ENCODE results near the gene KCND2.

KCND2 gene

GRCh38 chr7:120412139-120413050, 139.4 kb downstream of the KCND2 start:
- DNase-seq (ENCODE audit: low spot score): no peak

GRCh38 chr7:120413164-120413563, 140.2 kb downstream of the KCND2 start:
- DNase-seq (ENCODE audit: low spot score): no peak

- no peak for DNase-seq (ENCODE audit: low spot score)
Measured at GRCh38 chr7:120417244-120417979, 144.4 kb downstream of the KCND2 start.

GRCh38 chr7:120421151-120421651, 148.2 kb downstream of the KCND2 start:
- DNase-seq (ENCODE audit: low spot score): no peak

- no peak for DNase-seq (ENCODE audit: low spot score)
Measured at GRCh38 chr7:120431016-120431415, 158.0 kb downstream of the KCND2 start.

- DNase-seq (ENCODE audit: low spot score): no peak
Measured at GRCh38 chr7:120436487-120437060, 163.6 kb downstream of the KCND2 start.

GRCh38 chr7:120441850-120442249, 168.9 kb downstream of the KCND2 start:
- DNase-seq (ENCODE audit: low spot score): no peak

GRCh38 chr7:120442838-120443237, 169.9 kb downstream of the KCND2 start:
- no peak for DNase-seq (ENCODE audit: low spot score)

GRCh38 chr7:120444650-120445049, 171.7 kb downstream of the KCND2 start:
- no peak for DNase-seq (ENCODE audit: low spot score)

GRCh38 chr7:120445276-120445675, 172.3 kb downstream of the KCND2 start:
- DNase-seq (ENCODE audit: low spot score): no peak

- no peak for DNase-seq (ENCODE audit: low spot score)
Measured at GRCh38 chr7:120452665-120453064, 179.7 kb downstream of the KCND2 start.

- DNase-seq (ENCODE audit: low spot score): no peak
Measured at GRCh38 chr7:120456699-120457098, 183.7 kb downstream of the KCND2 start.

- no peak for DNase-seq (ENCODE audit: low spot score)
Measured at GRCh38 chr7:120460949-120461348, 188.0 kb downstream of the KCND2 start.

GRCh38 chr7:120462991-120463390, 190.0 kb downstream of the KCND2 start:
- DNase-seq (ENCODE audit: low spot score): no peak

GRCh38 chr7:120464104-120464503, 191.1 kb downstream of the KCND2 start:
- no peak for DNase-seq (ENCODE audit: low spot score)

GRCh38 chr7:120467676-120468075, 194.7 kb downstream of the KCND2 start:
- DNase-seq (ENCODE audit: low spot score): no peak

GRCh38 chr7:120468611-120469010, 195.6 kb downstream of the KCND2 start:
- DNase-seq (ENCODE audit: low spot score): no peak

- no peak for DNase-seq (ENCODE audit: low spot score)
Measured at GRCh38 chr7:120472892-120473291, 199.9 kb downstream of the KCND2 start.

- no peak for DNase-seq (ENCODE audit: low spot score)
Measured at GRCh38 chr7:120473352-120473751, 200.4 kb downstream of the KCND2 start.

- DNase-seq (ENCODE audit: low spot score): no peak
Measured at GRCh38 chr7:120475994-120476393, 203.0 kb downstream of the KCND2 start.

- DNase-seq (ENCODE audit: low spot score): no peak
Measured at GRCh38 chr7:120480472-120480871, 207.5 kb downstream of the KCND2 start.

GRCh38 chr7:120480930-120481329, 208.0 kb downstream of the KCND2 start:
- DNase-seq (ENCODE audit: low spot score): no peak

- no peak for DNase-seq (ENCODE audit: low spot score)
Measured at GRCh38 chr7:120486164-120486563, 213.2 kb downstream of the KCND2 start.

All from HuH-7 (cell line).